HepG2 (cell line): ENCODE measurements around the gene UNC119B. TPM values are rescaled to one million over a fixed set of nuclear protein-coding genes. Genes with fewer than 3 reads are reported as not detected.

Experiments
- ATAC-seq: fragments of 200-7000 bp; cut with Tn5 transposase; 3 replicates; pipeline ENCODE4 v1.9.1; 2020; ENCODE audit warnings: mild to moderate bottlenecking, moderate library complexity
- BruUV-seq: library from RNA; stranded (reverse); fragments of 400-500 nt; replicated peaks from 2 replicates; lab custom pipeline; 2021; lab: Mats Ljungman, UMichigan
- CTCF ChIA-PET: fragments of 300-600 bp; formaldehyde crosslinking; extraction: SDS; loops from one replicate; lab custom pipeline; 2021; ENCODE audit warnings: low total read pairs, inconsistent platforms, low intra/inter-chr PET ratio; lab: Yijun Ruan, JAX
- POLR2A ChIA-PET: fragments of 350-600 bp; sonication (Branson Sonifier 250); formaldehyde crosslinking; loops from one replicate; lab custom pipeline; 2020; ENCODE audit warnings: antibody characterized with exemption, inconsistent platforms; lab: Yijun Ruan, JAX
- DNase-seq: peaks from one replicate; pipeline ENCODE4 v3.0.0-alpha.2; 2015; ENCODE audit warnings: low spot score
- FAIRE-seq: peaks from 3 replicates; lab custom pipeline; 2011; peaks lifted over from hg19 to GRCh38; lab: Jason Lieb, UNC
- H2AFZ ChIP-seq: one replicate; pipeline ENCODE4 v1.6.1; 2011; ENCODE audit warnings: low read length, inconsistent platforms
- H3K27ac ChIP-seq: fragments of 300-600 bp; 3 replicates; pipeline ENCODE4 v1.8.0; 2011; ENCODE audit warnings: mixed run types, mild to moderate bottlenecking, mixed read lengths, low read length, inconsistent platforms; ENCODE audit not compliant: insufficient read depth; ENCODE audit errors: extremely low read length
- H3K27me3 ChIP-seq, 2 experiments: fragments of 200-600 bp in 1 of 2; 2 replicates in 1 of 2; 3 replicates in 1 of 2; pipeline versions ENCODE4 v1.6.0 to v1.8.0; 2011; ENCODE audit warnings: low read length in 2 of 2, mild to moderate bottlenecking in 2 of 2, moderate library complexity in 2 of 2, inconsistent platforms in 1 of 2; ENCODE audit not compliant: insufficient read depth in 2 of 2, control insufficient read depth in 1 of 2
- H3K36me3 ChIP-seq, 2 experiments: fragments of 200-600 bp in 1 of 2; replicated peaks in 1 of 2; 2 replicates in 1 of 2; 3 replicates in 1 of 2; pipeline versions ENCODE4 v1.5.1 to v1.8.0; 2011; ENCODE audit warnings: low read length in 2 of 2, inconsistent platforms in 1 of 2; ENCODE audit not compliant: insufficient read depth in 2 of 2, control insufficient read depth in 1 of 2
- H3K4me1 ChIP-seq: 2 replicates; pipeline ENCODE4 v1.5.1; 2012; ENCODE audit warnings: low read length, inconsistent platforms; ENCODE audit not compliant: insufficient read depth
- H3K4me2 ChIP-seq: 2 replicates; pipeline ENCODE4 v1.6.0; 2011; ENCODE audit warnings: low read depth, low read length, inconsistent platforms
- H3K4me3 ChIP-seq, 3 experiments: fragments of 200-600 bp in 1 of 3; sonication (generic), shearing (Covaris generic) in 1 of 3; replicated peaks in 1 of 3; 2 replicates each; pipeline ENCODE4 v1.5.1; 2011 to 2016; ENCODE audit warnings: low read length in 3 of 3, inconsistent platforms in 2 of 3, low read depth in 2 of 3, mild to moderate bottlenecking in 2 of 3, control low read depth in 1 of 3, mixed read lengths in 1 of 3; ENCODE audit not compliant: insufficient read depth in 1 of 3
- H3K79me2 ChIP-seq: one replicate; pipeline ENCODE4 v1.6.1; 2011; ENCODE audit warnings: low read length, inconsistent platforms; ENCODE audit not compliant: insufficient read depth
- H3K9ac ChIP-seq: 2 replicates; pipeline ENCODE4 v1.6.0; 2011; ENCODE audit warnings: mild to moderate bottlenecking, low read depth, low read length, inconsistent platforms; ENCODE audit not compliant: insufficient read depth
- H3K9me3 ChIP-seq: 2 replicates; pipeline ENCODE4 v1.5.1; 2012; ENCODE audit warnings: mild to moderate bottlenecking, low read length
- H4K20me1 ChIP-seq: 2 replicates; pipeline ENCODE4 v1.6.0; 2011; ENCODE audit warnings: inconsistent platforms, mild to moderate bottlenecking, low read length, moderate library complexity; ENCODE audit not compliant: insufficient read depth
- MXD4 ChIP-seq: IDR thresholded peaks from 2 replicates; pipeline ENCODE4 v1.6.1; 2016; ENCODE audit warnings: mild to moderate bottlenecking, missing biosample characterization, missing genetic modification reagents
- NFKBIZ ChIP-seq: IDR thresholded peaks from 2 replicates; pipeline ENCODE4 v1.6.1; 2018; ENCODE audit warnings: missing genetic modification reagents, missing compliant biosample characterization
- ZNF225 ChIP-seq: sonication (generic); formaldehyde crosslinking; IDR thresholded peaks from 2 replicates; pipeline ENCODE4 v1.4.0; 2020; ENCODE audit warnings: mild to moderate bottlenecking, missing genetic modification reagents
- ZNF598 ChIP-seq: sonication (generic); formaldehyde crosslinking; IDR thresholded peaks from 2 replicates; pipeline ENCODE4 v1.5.1; 2020; ENCODE audit warnings: mild to moderate bottlenecking, missing genetic modification reagents, borderline replicate concordance
- ZNF629 ChIP-seq: sonication (generic); formaldehyde crosslinking; conservative IDR thresholded peaks from 2 replicates; pipeline ENCODE4 v1.5.0; 2020; ENCODE audit warnings: missing genetic modification reagents
- WGBS: methylation state at CpG from one replicate; pipeline ENCODE4 v1.1.6; 2017; ENCODE audit warnings: low lambda C conversion rate; 5-methylcytosine and 5-hydroxymethylcytosine counted together
- in situ Hi-C: cut with HindIII; loops from 2 replicates; pipeline ENCODE4 v1.10.0; 2017; ENCODE audit warnings: low pct_unique_long_range_greater_than_20kb; ENCODE audit not compliant: extremely low pct_ligation_motif_present
- intact Hi-C: fragments of 100-400 bp; cut with micrococcal nuclease; formaldehyde crosslinking; loops from one replicate; pipeline ENCODE4 v1.10.0; 2022; ENCODE audit not compliant: unreplicated experiment
- polyA plus RNA-seq, 8 experiments: library from polyadenylated mRNA; depleted of rRNA in 3 of 8; stranded (reverse) in 7 of 8; unstranded in 1 of 8; fragments of >200 nt; fragmentation: Illumina TruSeq in 4 of 8; extraction: Trizol in 4 of 8; gene quantifications; 2 replicates each; pipeline versions ENCODE4 v1.2.1 to v1.2.3, GENCODE V29; 2011 to 2016; ENCODE audit warnings: low read depth in 4 of 8, missing spikeins in 1 of 8, mixed read lengths in 1 of 8; ENCODE audit not compliant: insufficient read depth in 1 of 8
- total RNA-seq, 5 experiments: library from RNA; depleted of rRNA; stranded (reverse); fragments of >200 nt; fragmentation: Illumina TruSeq; extraction: Trizol; gene quantifications; 2 replicates each; pipeline ENCODE4 v1.2.3, GENCODE V29; 2016; ENCODE audit warnings: low read depth in 1 of 5
- TF ChIP-seq, protein P1 (sequence below): IDR thresholded peaks from 2 replicates; pipeline ENCODE4 v1.6.1; 2016; ENCODE audit warnings: control low read depth
- TF ChIP-seq, protein P2 (sequence below): sonication (generic); formaldehyde crosslinking; IDR thresholded peaks from 2 replicates; pipeline ENCODE4 v1.5.0; 2020; ENCODE audit warnings: mild to moderate bottlenecking, missing genetic modification reagents, moderate library complexity

Gene UNC119B
- total and polyA plus RNA-seq, 2 of the 13 experiments (the other 11 are each of a cell fraction or from before 2014, with no cell fraction given): 19.6 to 19.7 TPM

DNA sequence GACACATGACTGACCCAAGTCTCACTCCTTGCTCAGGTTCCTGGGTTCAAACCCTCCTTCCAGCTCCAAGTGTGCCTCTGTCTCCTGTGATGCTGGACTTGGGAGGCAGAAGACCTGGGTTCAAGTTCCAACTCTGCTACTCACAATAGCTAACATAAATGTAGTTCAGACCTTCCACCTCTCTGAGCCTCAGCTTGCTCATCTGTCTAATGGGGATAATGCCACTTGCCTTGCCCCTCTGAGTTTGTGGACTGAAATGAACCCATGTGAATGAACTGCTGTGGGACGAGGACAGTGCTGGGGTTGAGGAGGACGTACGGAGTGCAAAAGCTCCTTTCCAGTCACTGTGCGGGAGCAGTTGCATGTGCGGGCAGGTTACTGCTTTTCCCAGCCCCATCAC, 56.3 kb downstream of the UNC119B start:
- no peaks in the 10 kb centered on the region for H4K20me1 ChIP-seq
- no peak overlapping the region for H3K9ac ChIP-seq
- no TSS peak for BruUV-seq
- intact Hi-C loops (no loop called here), in situ Hi-C loops (no loop called here)
- no peaks in the 10 kb centered on the region for H3K79me2 ChIP-seq
- TF ChIP-seq, protein P1, sequence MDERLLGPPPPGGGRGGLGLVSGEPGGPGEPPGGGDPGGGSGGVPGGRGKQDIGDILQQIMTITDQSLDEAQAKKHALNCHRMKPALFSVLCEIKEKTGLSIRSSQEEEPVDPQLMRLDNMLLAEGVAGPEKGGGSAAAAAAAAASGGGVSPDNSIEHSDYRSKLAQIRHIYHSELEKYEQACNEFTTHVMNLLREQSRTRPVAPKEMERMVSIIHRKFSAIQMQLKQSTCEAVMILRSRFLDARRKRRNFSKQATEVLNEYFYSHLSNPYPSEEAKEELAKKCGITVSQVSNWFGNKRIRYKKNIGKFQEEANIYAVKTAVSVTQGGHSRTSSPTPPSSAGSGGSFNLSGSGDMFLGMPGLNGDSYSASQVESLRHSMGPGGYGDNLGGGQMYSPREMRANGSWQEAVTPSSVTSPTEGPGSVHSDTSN (CRISPR knock-in tag): no peak
- no peak for TF ChIP-seq MXD4 (CRISPR knock-in tag)
- no peak for TF ChIP-seq ZNF225 (CRISPR knock-in tag)
- no peak for TF ChIP-seq ZNF598 (CRISPR knock-in tag)
- no peak for TF ChIP-seq NFKBIZ
- TF ChIP-seq, protein P2, sequence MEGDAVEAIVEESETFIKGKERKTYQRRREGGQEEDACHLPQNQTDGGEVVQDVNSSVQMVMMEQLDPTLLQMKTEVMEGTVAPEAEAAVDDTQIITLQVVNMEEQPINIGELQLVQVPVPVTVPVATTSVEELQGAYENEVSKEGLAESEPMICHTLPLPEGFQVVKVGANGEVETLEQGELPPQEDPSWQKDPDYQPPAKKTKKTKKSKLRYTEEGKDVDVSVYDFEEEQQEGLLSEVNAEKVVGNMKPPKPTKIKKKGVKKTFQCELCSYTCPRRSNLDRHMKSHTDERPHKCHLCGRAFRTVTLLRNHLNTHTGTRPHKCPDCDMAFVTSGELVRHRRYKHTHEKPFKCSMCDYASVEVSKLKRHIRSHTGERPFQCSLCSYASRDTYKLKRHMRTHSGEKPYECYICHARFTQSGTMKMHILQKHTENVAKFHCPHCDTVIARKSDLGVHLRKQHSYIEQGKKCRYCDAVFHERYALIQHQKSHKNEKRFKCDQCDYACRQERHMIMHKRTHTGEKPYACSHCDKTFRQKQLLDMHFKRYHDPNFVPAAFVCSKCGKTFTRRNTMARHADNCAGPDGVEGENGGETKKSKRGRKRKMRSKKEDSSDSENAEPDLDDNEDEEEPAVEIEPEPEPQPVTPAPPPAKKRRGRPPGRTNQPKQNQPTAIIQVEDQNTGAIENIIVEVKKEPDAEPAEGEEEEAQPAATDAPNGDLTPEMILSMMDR (CRISPR knock-in tag): no peak
- TF ChIP-seq ZNF629 (CRISPR knock-in tag): peak; percentile 72
- H3K4me1 ChIP-seq: no peaks in the 10 kb centered on the region
- H3K36me3 ChIP-seq: peaks cover 17 to 67% of the 10 kb centered on the region in 2 experiments
- H3K27ac ChIP-seq: no peak overlapping the region
- ChIA-PET CTCF (no interaction called here), POLR2A (interaction anchor here (0.6 kb wide), 1 partner anchor 10 kb away, joined by 3 read pairs; no protein-coding TSS in a partner anchor)
- no peak overlapping the region for H2AFZ ChIP-seq
- DNase-seq: no peak
- WGBS: 96% methylated on average over 4 of the region's 5 CpGs
- H3K9me3 ChIP-seq: no peaks in the 10 kb centered on the region
- H3K27me3 ChIP-seq: no peaks in the 10 kb centered on the region
- H3K4me3 ChIP-seq: no peak overlapping the region
- no peak for FAIRE-seq
- H3K4me2 ChIP-seq: no peak overlapping the region
- no peak for ATAC-seq
